ENCODE data around the gene ASAP2.

GRCh38 chr2:9278439-9278838, 71.8 kb downstream of the ASAP2 start:
- TF ChIP-seq TAF1 (IDR thresholded peaks at IDR 0.05; ENCODE audit: low read depth, low read length) (no peak), POLR2AphosphoS5 (IDR thresholded peaks at IDR 0.05; ENCODE audit: low read depth, low read length) (no peak), POLR2A (IDR thresholded peaks at IDR 0.05; ENCODE audit: low read depth, low read length) (no peak), SPI1 (IDR thresholded peaks at IDR 0.05; ENCODE audit: low read depth, low read length) (no peak)
